Measurements from ENCODE around the gene MAP2K3.

GRCh38 chr17:21291862-21292261, 7.4 kb downstream of the MAP2K3 start:
- TF ChIP-seq SMC3 (conservative IDR thresholded peaks at IDR 0.05; ENCODE audit: poor library complexity) (no peak), EZH2 (IDR thresholded peaks at IDR 0.05; ENCODE audit: borderline replicate concordance, insufficient read depth, low read length, poor library complexity, severe bottlenecking) (no peak), POLR2AphosphoS5 (IDR thresholded peaks at IDR 0.05) (no peak), EP300 (conservative IDR thresholded peaks at IDR 0.05; ENCODE audit: poor library complexity, severe bottlenecking) (no peak), MXI1 (conservative IDR thresholded peaks at IDR 0.05; ENCODE audit: poor library complexity, severe bottlenecking) (no peak)

Data from neural cell (in vitro differentiated cells).